ENCODE results near the gene MAGIX. TPM values are rescaled to one million over a fixed set of nuclear protein-coding genes. Genes with fewer than 3 reads are reported as not detected.

MAGIX gene
- total and polyA plus RNA-seq, 3 donors from 2014 or later, result 0.90 to 3.1 (median 1.1) TPM

- intact Hi-C loops (cut with DNase I; ENCODE audit: low total_unique reads), result no loop called here
- peak overlapping the region in 1 of 2 donors; percentile 52 for H3K4me3 ChIP-seq
- no peaks in the 10 kb centered on the region for H3K4me1 ChIP-seq
- DNase-seq, result no peak
- H3K27me3 ChIP-seq, result no peaks in the 10 kb centered on the region
- no peaks in the 10 kb centered on the region for H3K9me3 ChIP-seq
- WGBS, 2 donors, result 0 to 80% methylated on average over 1 to 3 of the region's 18 CpGs
- H3K36me3 ChIP-seq (ENCODE audit: low read depth, missing control alignments), result no peaks in the 10 kb centered on the region
- TF ChIP-seq POLR2A (IDR thresholded peaks at IDR 0.05), result no peak
- TF ChIP-seq CTCF (IDR thresholded peaks at IDR 0.05), result no peak
- H3K27ac ChIP-seq, result no peak overlapping the region
Measured at GRCh38 chrX:49183701-49184281, 21.2 kb downstream of the MAGIX start.

GRCh38 chrX:49184294-49185281 is 22.0 kb downstream of the MAGIX start:
- intact Hi-C loops (cut with DNase I; ENCODE audit: low total_unique reads), result no loop called here
- 2 to 10% methylated on average over 11 to 30 of the region's 46 CpGs for WGBS, 2 donors
- TF ChIP-seq POLR2A (IDR thresholded peaks at IDR 0.05), result no peak

GRCh38 chrX:49186125-49187027 is 23.8 kb downstream of the MAGIX start, which contains the start of gene PRICKLE3:
Gene PRICKLE3, minus strand, starts transcription at chrX:49186373. Its CDS starts 76 bp downstream, at chrX:49186297.
- H3K27ac ChIP-seq, result peak within 1 kb of the TSS; percentile 44 to 80
- peak; percentile 82 for DNase-seq
- H3K36me3 ChIP-seq (ENCODE audit: low read depth, missing control alignments), result no peaks in the 10 kb centered on the region
- peak; percentile 16 to 34 (median 21) for TF ChIP-seq CTCF (IDR thresholded peaks at IDR 0.05)
- no peak for TF ChIP-seq POLR2A (IDR thresholded peaks at IDR 0.05)
- no peaks in the 10 kb centered on the region for H3K27me3 ChIP-seq
- 23 to 31% methylated on average over 11 to 16 of the region's 62 CpGs for WGBS, 2 donors
- H3K4me1 ChIP-seq, result no peaks in the 10 kb centered on the region
- intact Hi-C loops (cut with DNase I; ENCODE audit: low total_unique reads), result no loop called here
- no peaks in the 10 kb centered on the region for H3K9me3 ChIP-seq
- peak within 1 kb of the TSS; percentile 43 to 53 for H3K4me3 ChIP-seq

More at GRCh38 chrX:49184294-49185281, 22.0 kb downstream of the MAGIX start:
- Histone ChIP-seq H3K4me3 (peak overlapping the region; percentile 15 to 52), H3K27ac (peak overlapping the region in 1 of 2 donors; percentile 68), H3K36me3 (ENCODE audit: low read depth, missing control alignments) (no peaks in the 10 kb centered on the region), H3K27me3 (no peaks in the 10 kb centered on the region), H3K4me1 (no peaks in the 10 kb centered on the region), H3K9me3 (no peaks in the 10 kb centered on the region)
- peak; percentile 89 for DNase-seq

- TF ChIP-seq POLR2A (IDR thresholded peaks at IDR 0.05) (no peak), CTCF (IDR thresholded peaks at IDR 0.05) (no peak)
- no peaks in the 10 kb centered on the region for H3K27me3 ChIP-seq
- intact Hi-C loops (cut with DNase I; ENCODE audit: low total_unique reads), result no loop called here
- WGBS, 2 donors, result 33 to 45% methylated on average over 7 to 11 of the region's 15 CpGs
- H3K4me1 ChIP-seq, result no peaks in the 10 kb centered on the region
- DNase-seq, result no peak
- H3K9me3 ChIP-seq, result no peaks in the 10 kb centered on the region
- no peaks in the 10 kb centered on the region for H3K36me3 ChIP-seq (ENCODE audit: low read depth, missing control alignments)
- peak overlapping the region in 1 of 2 donors; percentile 80 for H3K27ac ChIP-seq
- H3K4me3 ChIP-seq, result no peak overlapping the region
Measured at GRCh38 chrX:49187028-49187394, 24.5 kb downstream of the MAGIX start.

Data from testis (tissue), 3 donors.